ENCODE results near the gene HABP4.

Gene HABP4

GRCh38 chr9:96413302-96414221, 36.4 kb upstream of the HABP4 start:
- Mint-ChIP-seq H3K4me1 (peaks cover 22% of the 10 kb centered on the region), H3K36me3 (ENCODE audit: low read depth) (peaks cover 31% of the 10 kb centered on the region), H3K27ac (peak overlapping the region; percentile 5), H3K9me3 (no peaks in the 10 kb centered on the region), H3K4me3 (no peak overlapping the region), H3K27me3 (ENCODE audit: low read depth, poor library complexity) (no peaks in the 10 kb centered on the region)
- no peak for DNase-seq
- no peak for TF ChIP-seq CTCF (IDR thresholded peaks at IDR 0.05)

GRCh38 chr9:96417051-96417586, 32.9 kb upstream of the HABP4 start:
- peak; percentile 90 for DNase-seq
- Mint-ChIP-seq H3K27ac (peak overlapping the region; percentile 97), H3K27me3 (ENCODE audit: low read depth, poor library complexity) (no peaks in the 10 kb centered on the region), H3K9me3 (no peaks in the 10 kb centered on the region), H3K4me1 (peaks cover 46% of the 10 kb centered on the region), H3K4me3 (peak overlapping the region; percentile 95), H3K36me3 (ENCODE audit: low read depth) (peaks cover 3% of the 10 kb centered on the region)
- TF ChIP-seq CTCF (IDR thresholded peaks at IDR 0.05): no peak

GRCh38 chr9:96417661-96418082, 32.3 kb upstream of the HABP4 start:
- Mint-ChIP-seq H3K4me3 (peak overlapping the region; percentile 86), H3K4me1 (peaks cover 46% of the 10 kb centered on the region), H3K27ac (peak overlapping the region; percentile 96), H3K27me3 (ENCODE audit: low read depth, poor library complexity) (no peaks in the 10 kb centered on the region), H3K9me3 (no peaks in the 10 kb centered on the region), H3K36me3 (ENCODE audit: low read depth) (no peaks in the 10 kb centered on the region)
- TF ChIP-seq CTCF (IDR thresholded peaks at IDR 0.05): no peak
- no peak for DNase-seq

GRCh38 chr9:96418083-96418919, 31.7 kb upstream of the HABP4 start, which contains the start of gene ZNF367:
TSS of gene ZNF367 (minus strand) at chr9:96418370. CDS start at chr9:96418032, 338 bp downstream.
- peak; percentile 96 for DNase-seq
- H3K4me3 Mint-ChIP-seq: peak within 1 kb of the TSS; percentile 95
- H3K9me3 Mint-ChIP-seq: no peaks in the 10 kb centered on the region
- no peaks in the 10 kb centered on the region for H3K36me3 Mint-ChIP-seq (ENCODE audit: low read depth)
- TF ChIP-seq CTCF (IDR thresholded peaks at IDR 0.05): no peak
- H3K27ac Mint-ChIP-seq: peak within 1 kb of the TSS; percentile 96
- peaks cover 45% of the 10 kb centered on the region for H3K4me1 Mint-ChIP-seq
- H3K27me3 Mint-ChIP-seq (ENCODE audit: low read depth, poor library complexity): no peaks in the 10 kb centered on the region

DNA sequence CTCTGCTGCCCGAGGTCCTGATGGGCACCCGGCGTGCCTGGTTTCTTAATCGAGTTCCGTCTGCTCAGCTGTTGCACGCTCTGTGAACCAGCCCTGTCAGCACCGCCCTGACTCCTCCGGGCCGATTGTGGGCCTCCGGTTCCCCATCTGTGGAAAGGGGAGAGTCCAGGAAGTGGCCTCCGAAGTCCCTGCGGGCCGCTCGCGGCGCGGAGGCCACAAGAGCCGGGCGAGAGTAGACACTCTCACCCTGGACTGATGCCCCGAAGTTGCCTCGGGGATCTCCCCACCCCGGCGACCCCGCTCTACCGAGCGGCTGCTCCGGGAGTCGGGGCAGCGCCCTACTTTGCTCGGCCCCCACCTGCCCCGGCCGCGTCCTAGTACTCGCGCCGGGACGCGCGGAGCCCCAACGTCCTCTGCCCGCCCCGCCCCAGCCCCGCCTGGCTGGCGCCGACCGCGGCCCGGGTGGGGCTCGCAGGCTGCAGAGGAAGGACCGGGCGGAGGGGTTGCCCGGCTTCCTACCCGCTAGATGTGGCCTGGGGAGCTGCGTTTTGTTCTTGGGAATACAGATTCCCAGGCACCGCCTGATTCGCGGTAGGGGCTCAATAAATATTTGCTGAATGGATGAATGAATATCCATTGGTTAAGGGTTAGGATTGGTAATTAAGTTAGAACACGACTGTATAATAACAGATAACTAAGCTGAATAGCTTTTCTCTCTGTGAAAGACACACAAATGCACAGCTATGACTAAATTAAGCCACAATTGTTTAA, 30.9 kb upstream of the HABP4 start:
- Mint-ChIP-seq H3K9me3 (no peaks in the 10 kb centered on the region), H3K4me3 (peak overlapping the region; percentile 88), H3K27me3 (ENCODE audit: low read depth, poor library complexity) (no peaks in the 10 kb centered on the region), H3K36me3 (ENCODE audit: low read depth) (no peaks in the 10 kb centered on the region), H3K4me1 (peaks cover 41% of the 10 kb centered on the region), H3K27ac (peak overlapping the region; percentile 93)
- DNase-seq: peak; percentile 70
- TF ChIP-seq CTCF (IDR thresholded peaks at IDR 0.05): no peak

All from nephron progenitor cell (in vitro differentiated cells).